PFSK-1 (cell line): ENCODE results near the gene MPZL1.

Experiments
- FOXP2 ChIP-seq: optimal IDR thresholded peaks from 2 replicates; pipeline ENCODE3; 2011; ENCODE audit warnings: borderline replicate concordance, control low read depth, inconsistent platforms; ENCODE audit not compliant: insufficient read depth; ENCODE audit errors: extremely low read length, extremely low read depth
- POLR2AphosphoS5 ChIP-seq: IDR thresholded peaks from 2 replicates; pipeline ENCODE4 v1.6.1; 2012; ENCODE audit warnings: low read depth, mild to moderate bottlenecking, control low read depth, low read length, moderate library complexity
- SIN3A ChIP-seq: IDR thresholded peaks from 2 replicates; pipeline ENCODE4 v1.6.1; 2012; ENCODE audit warnings: mild to moderate bottlenecking, low read length, moderate library complexity, borderline replicate concordance; ENCODE audit not compliant: insufficient read depth
- TAF1 ChIP-seq: IDR thresholded peaks from 2 replicates; pipeline ENCODE4 v1.6.1; 2012; ENCODE audit warnings: low read length, control low read depth, borderline replicate concordance; ENCODE audit not compliant: insufficient read depth
- TF ChIP-seq, protein P1 (sequence below), 2 experiments: IDR thresholded peaks; 2 replicates each; pipeline versions ENCODE4 v1.6.1 to v1.8.0; 2011 to 2012; ENCODE audit warnings: low read depth in 2 of 2, low read length in 2 of 2, control low read depth in 1 of 2, inconsistent platforms in 1 of 2, mild to moderate bottlenecking in 1 of 2, moderate library complexity in 1 of 2; ENCODE audit not compliant: insufficient read depth in 1 of 2

DNA sequence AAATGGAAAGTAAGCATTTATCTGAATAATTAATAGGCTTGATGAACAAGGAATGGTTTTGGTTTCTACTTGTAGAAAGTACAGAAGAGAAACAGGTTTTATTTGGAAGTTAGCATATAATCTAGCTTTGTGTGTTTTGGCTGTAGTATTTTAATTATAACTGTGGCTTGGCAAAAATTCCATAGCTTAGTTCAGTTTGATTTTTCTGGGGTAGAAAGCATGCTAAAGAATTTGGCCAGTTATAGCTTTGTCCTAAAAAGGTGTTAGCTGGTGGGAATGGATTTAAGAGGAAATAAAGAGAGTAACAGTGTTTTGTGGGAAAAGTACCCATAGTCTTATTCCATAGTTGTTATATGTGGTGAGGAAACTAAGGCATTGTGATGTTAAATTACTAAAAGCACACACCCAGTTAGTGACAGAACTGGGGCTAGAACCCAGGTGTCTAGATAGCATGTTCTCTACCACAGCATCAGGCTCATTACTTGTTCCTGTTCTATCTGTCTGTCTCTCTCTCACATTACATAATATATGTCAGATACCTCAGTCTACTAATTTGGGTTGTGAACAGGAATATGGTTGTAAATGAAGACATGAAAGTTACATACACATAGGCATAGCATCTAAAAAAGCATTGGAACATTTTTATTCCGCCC lies 55.0 kb downstream of the MPZL1 start:
- no peak for TF ChIP-seq TAF1
- no peak for TF ChIP-seq SIN3A
- TF ChIP-seq POLR2AphosphoS5, result no peak
- TF ChIP-seq, protein P1, sequence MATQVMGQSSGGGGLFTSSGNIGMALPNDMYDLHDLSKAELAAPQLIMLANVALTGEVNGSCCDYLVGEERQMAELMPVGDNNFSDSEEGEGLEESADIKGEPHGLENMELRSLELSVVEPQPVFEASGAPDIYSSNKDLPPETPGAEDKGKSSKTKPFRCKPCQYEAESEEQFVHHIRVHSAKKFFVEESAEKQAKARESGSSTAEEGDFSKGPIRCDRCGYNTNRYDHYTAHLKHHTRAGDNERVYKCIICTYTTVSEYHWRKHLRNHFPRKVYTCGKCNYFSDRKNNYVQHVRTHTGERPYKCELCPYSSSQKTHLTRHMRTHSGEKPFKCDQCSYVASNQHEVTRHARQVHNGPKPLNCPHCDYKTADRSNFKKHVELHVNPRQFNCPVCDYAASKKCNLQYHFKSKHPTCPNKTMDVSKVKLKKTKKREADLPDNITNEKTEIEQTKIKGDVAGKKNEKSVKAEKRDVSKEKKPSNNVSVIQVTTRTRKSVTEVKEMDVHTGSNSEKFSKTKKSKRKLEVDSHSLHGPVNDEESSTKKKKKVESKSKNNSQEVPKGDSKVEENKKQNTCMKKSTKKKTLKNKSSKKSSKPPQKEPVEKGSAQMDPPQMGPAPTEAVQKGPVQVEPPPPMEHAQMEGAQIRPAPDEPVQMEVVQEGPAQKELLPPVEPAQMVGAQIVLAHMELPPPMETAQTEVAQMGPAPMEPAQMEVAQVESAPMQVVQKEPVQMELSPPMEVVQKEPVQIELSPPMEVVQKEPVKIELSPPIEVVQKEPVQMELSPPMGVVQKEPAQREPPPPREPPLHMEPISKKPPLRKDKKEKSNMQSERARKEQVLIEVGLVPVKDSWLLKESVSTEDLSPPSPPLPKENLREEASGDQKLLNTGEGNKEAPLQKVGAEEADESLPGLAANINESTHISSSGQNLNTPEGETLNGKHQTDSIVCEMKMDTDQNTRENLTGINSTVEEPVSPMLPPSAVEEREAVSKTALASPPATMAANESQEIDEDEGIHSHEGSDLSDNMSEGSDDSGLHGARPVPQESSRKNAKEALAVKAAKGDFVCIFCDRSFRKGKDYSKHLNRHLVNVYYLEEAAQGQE (IDR thresholded peaks at IDR 0.05; ENCODE audit: insufficient read depth in 1 of 2, low read depth in 2 of 2, low read length in 2 of 2), result no peak
- no peak for TF ChIP-seq FOXP2
